Large intestine (tissue), 3 donors: Measurements from ENCODE around the gene MCTP2. TPM values are rescaled to one million over a fixed set of nuclear protein-coding genes. Genes with fewer than 3 reads are reported as not detected.

Experiments used
- DNase-seq, 2 donors: peaks; one replicate each; pipeline versions ENCODE4 v3.0.0 to v3.0.0-alpha.2; 2013
- H3K27ac ChIP-seq: one replicate; pipeline ENCODE4 v1.5.1; 2013; ENCODE audit warnings: low read length
- H3K27me3 ChIP-seq: 2 replicates; pipeline ENCODE4 v1.6.1; 2013; ENCODE audit warnings: low read length; ENCODE audit not compliant: control insufficient read depth, insufficient read depth
- H3K36me3 ChIP-seq: 2 replicates; pipeline ENCODE4 v1.6.1; 2013; ENCODE audit warnings: low read length; ENCODE audit not compliant: control insufficient read depth, insufficient read depth
- H3K4me1 ChIP-seq: one replicate; pipeline ENCODE4 v1.6.1; 2013; ENCODE audit warnings: low read length; ENCODE audit not compliant: control insufficient read depth, insufficient read depth
- H3K4me3 ChIP-seq: one replicate; pipeline ENCODE4 v1.5.1; 2013; ENCODE audit warnings: low read length
- H3K9me3 ChIP-seq: one replicate; pipeline ENCODE4 v1.6.1; 2013; ENCODE audit warnings: mild to moderate bottlenecking, low read depth, low read length, moderate library complexity; ENCODE audit not compliant: control insufficient read depth
- WGBS: methylation state at CpG from one replicate; pipeline ENCODE4 v1.1.5; 2013; ENCODE audit warnings: low lambda C conversion rate; ENCODE audit not compliant: insufficient coverage; 5-methylcytosine and 5-hydroxymethylcytosine counted together
- polyA plus RNA-seq: library from polyadenylated mRNA; unstranded; fragments of 120-200 nt; gene quantifications from one replicate; pipeline ENCODE4 v1.2.1, GENCODE V29; 2013

MCTP2 gene
- polyA plus RNA-seq, 1 donor: 18.7 TPM

GRCh38 chr15:94295275-94295674 lies 63.9 kb downstream of the MCTP2 start:
- H3K36me3 ChIP-seq: no peaks in the 10 kb centered on the region
- H3K4me3 ChIP-seq: no peak overlapping the region
- H3K9me3 ChIP-seq: no peaks in the 10 kb centered on the region
- H3K27ac ChIP-seq: no peak overlapping the region
- no peaks in the 10 kb centered on the region for H3K4me1 ChIP-seq
- no peaks in the 10 kb centered on the region for H3K27me3 ChIP-seq
- WGBS: 80% methylated on average over 1 of the region's 4 CpGs
- no peak for DNase-seq

GRCh38 chr15:94296717-94297116 lies 65.4 kb downstream of the MCTP2 start:
- H3K4me1 ChIP-seq: no peaks in the 10 kb centered on the region
- H3K27me3 ChIP-seq: no peaks in the 10 kb centered on the region
- no peak overlapping the region for H3K4me3 ChIP-seq
- no peaks in the 10 kb centered on the region for H3K36me3 ChIP-seq
- peak; percentile 42 to 61 for DNase-seq
- no peak overlapping the region for H3K27ac ChIP-seq
- no CpG with 5 or more reads among the region's 1 CpG for WGBS
- H3K9me3 ChIP-seq: peaks cover 3% of the 10 kb centered on the region

- no peak overlapping the region for H3K4me3 ChIP-seq
- WGBS: 89% methylated on average over 2 of the region's 6 CpGs
- no peak overlapping the region for H3K27ac ChIP-seq
- no peaks in the 10 kb centered on the region for H3K27me3 ChIP-seq
- no peaks in the 10 kb centered on the region for H3K36me3 ChIP-seq
- H3K4me1 ChIP-seq: no peaks in the 10 kb centered on the region
- H3K9me3 ChIP-seq: peaks cover 3% of the 10 kb centered on the region
- DNase-seq: peak in 1 of 2 donors; percentile 18
These were observed 66.2 kb downstream of the MCTP2 start for GRCh38 chr15:94297558-94297957.

- H3K27me3 ChIP-seq: no peaks in the 10 kb centered on the region
- no peak overlapping the region for H3K27ac ChIP-seq
- DNase-seq: no peak
- H3K4me1 ChIP-seq: no peaks in the 10 kb centered on the region
- H3K36me3 ChIP-seq: peaks cover 2% of the 10 kb centered on the region
- WGBS: no CpG with 5 or more reads among the region's 9 CpGs
- peaks cover 3% of the 10 kb centered on the region for H3K9me3 ChIP-seq
- no peak overlapping the region for H3K4me3 ChIP-seq
These were observed 67.0 kb downstream of the MCTP2 start for GRCh38 chr15:94298364-94298763.

- Histone ChIP-seq H3K36me3 (peaks cover 2% of the 10 kb centered on the region), H3K27ac (no peak overlapping the region), H3K4me1 (no peaks in the 10 kb centered on the region), H3K9me3 (peaks cover 3% of the 10 kb centered on the region), H3K27me3 (no peaks in the 10 kb centered on the region), H3K4me3 (no peak overlapping the region)
- DNase-seq: no peak
These were observed 69.3 kb downstream of the MCTP2 start for GRCh38 chr15:94300612-94301011.

- DNase-seq: no peak
- peaks cover 3% of the 10 kb centered on the region for H3K9me3 ChIP-seq
- H3K4me3 ChIP-seq: no peak overlapping the region
- no CpG with 5 or more reads among the region's 4 CpGs for WGBS
- peaks cover 2% of the 10 kb centered on the region for H3K36me3 ChIP-seq
- no peaks in the 10 kb centered on the region for H3K27me3 ChIP-seq
- H3K4me1 ChIP-seq: no peaks in the 10 kb centered on the region
- H3K27ac ChIP-seq: no peak overlapping the region
These were observed 73.8 kb downstream of the MCTP2 start for GRCh38 chr15:94305133-94305532.

- WGBS: 80% methylated on average over 1 of the region's 13 CpGs
- Histone ChIP-seq H3K27me3 (no peaks in the 10 kb centered on the region), H3K27ac (no peak overlapping the region), H3K4me3 (no peak overlapping the region), H3K36me3 (peaks cover 2% of the 10 kb centered on the region), H3K4me1 (no peaks in the 10 kb centered on the region), H3K9me3 (no peaks in the 10 kb centered on the region)
- DNase-seq: no peak
These were observed 75.6 kb downstream of the MCTP2 start for GRCh38 chr15:94306700-94307650.

GRCh38 chr15:94312946-94313345 lies 81.6 kb downstream of the MCTP2 start:
- H3K36me3 ChIP-seq: peaks cover 9% of the 10 kb centered on the region
- WGBS: no CpG with 5 or more reads among the region's 5 CpGs
- no peaks in the 10 kb centered on the region for H3K9me3 ChIP-seq
- no peaks in the 10 kb centered on the region for H3K4me1 ChIP-seq
- H3K4me3 ChIP-seq: no peak overlapping the region
- DNase-seq: no peak
- H3K27ac ChIP-seq: no peak overlapping the region
- no peaks in the 10 kb centered on the region for H3K27me3 ChIP-seq

- H3K4me3 ChIP-seq: no peak overlapping the region
- H3K27ac ChIP-seq: no peak overlapping the region
- H3K27me3 ChIP-seq: no peaks in the 10 kb centered on the region
- H3K9me3 ChIP-seq: no peaks in the 10 kb centered on the region
- DNase-seq: no peak
- 80% methylated on average over 1 of the region's 3 CpGs for WGBS
- H3K36me3 ChIP-seq: peaks cover 9% of the 10 kb centered on the region
- H3K4me1 ChIP-seq: no peaks in the 10 kb centered on the region
These were observed 83.3 kb downstream of the MCTP2 start for GRCh38 chr15:94314639-94315038.

- no CpG with 5 or more reads among the region's 5 CpGs for WGBS
- Histone ChIP-seq H3K27ac (no peak overlapping the region), H3K36me3 (peaks cover 9% of the 10 kb centered on the region), H3K4me1 (no peaks in the 10 kb centered on the region), H3K9me3 (no peaks in the 10 kb centered on the region), H3K4me3 (no peak overlapping the region), H3K27me3 (no peaks in the 10 kb centered on the region)
- no peak for DNase-seq
These were observed 85.8 kb downstream of the MCTP2 start for GRCh38 chr15:94317211-94317610.

GRCh38 chr15:94322141-94322540 lies 90.8 kb downstream of the MCTP2 start:
- Histone ChIP-seq H3K27ac (no peak overlapping the region), H3K27me3 (no peaks in the 10 kb centered on the region)

More at GRCh38 chr15:94322141-94322540, 90.8 kb downstream of the MCTP2 start:
- Histone ChIP-seq H3K9me3 (no peaks in the 10 kb centered on the region), H3K4me1 (no peaks in the 10 kb centered on the region), H3K36me3 (peaks cover 4% of the 10 kb centered on the region), H3K4me3 (no peak overlapping the region)
- 20% methylated on average over 1 of the region's 2 CpGs for WGBS
- DNase-seq: no peak
